SHP77 treated with DMSO at 0.1 percent for 48 hours (cell line): ENCODE results near the gene NLGN2.

Experiments
- DNase-seq: peaks from one replicate; lab custom pipeline; 2025; lab: John Stamatoyannopoulos, UW

The NLGN2 gene

DNA sequence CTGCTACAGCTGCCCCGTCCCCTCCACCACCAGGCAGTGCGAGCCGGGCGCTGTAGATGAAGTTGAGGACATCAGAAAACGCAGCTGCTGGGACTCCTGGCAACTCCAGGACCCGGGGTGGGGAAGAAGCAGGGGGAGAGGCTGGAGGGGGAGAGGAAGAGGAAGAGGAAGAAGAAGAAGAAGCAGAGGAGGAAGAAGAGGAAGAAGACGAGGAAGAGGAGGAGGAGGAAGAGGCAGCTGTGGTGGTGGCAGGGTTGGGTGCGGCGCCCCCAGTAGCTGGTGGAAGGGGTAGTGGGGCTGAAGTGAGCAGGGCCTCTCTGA lies 58.6 kb downstream of the NLGN2 start:
- DNase-seq, result no peak

GRCh38 chr17:7466639-7467341 lies 59.1 kb downstream of the NLGN2 start:
- no peak for DNase-seq

DNA sequence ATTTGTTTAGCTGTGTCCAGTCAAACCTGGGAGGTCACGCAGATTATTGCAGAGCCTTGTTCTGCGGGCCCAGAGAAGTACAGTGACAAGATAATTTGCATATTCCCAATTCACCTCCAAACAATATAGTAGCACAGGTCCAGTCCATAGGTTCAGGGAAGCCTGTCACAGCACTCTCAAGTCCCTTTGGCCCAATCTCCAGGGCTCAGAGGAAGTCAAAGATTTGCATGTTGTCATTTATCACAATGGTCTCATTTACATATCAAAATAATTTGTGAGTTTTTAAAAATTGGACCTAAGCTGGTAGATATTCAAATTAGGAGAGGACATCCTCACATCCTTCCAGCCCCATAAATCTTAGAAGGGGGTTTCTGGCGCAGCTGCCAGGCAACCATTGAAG lies 59.9 kb downstream of the NLGN2 start:
- DNase-seq, result no peak

DNA sequence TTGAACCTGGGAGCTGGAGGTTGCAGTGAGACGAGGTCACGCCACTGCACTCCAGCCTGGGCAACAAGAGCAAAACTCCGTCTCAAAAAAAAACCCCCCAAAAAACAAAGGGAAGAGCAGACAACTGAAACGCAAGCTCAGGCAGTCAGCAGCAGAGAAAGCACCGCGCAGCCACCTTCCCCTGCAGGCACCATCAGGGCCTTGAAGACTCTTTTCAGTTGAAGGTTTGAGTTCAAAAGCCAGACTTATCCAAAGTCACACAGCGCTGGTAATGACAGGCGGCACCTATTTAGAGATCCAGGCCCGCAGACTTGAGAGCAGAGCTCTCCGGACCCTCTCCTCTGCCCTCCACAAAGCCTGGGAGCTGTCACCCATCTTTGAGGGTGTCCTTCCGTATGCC lies 60.6 kb downstream of the NLGN2 start:
- no peak for DNase-seq

GRCh38 chr17:7468804-7469389 lies 61.3 kb downstream of the NLGN2 start:
- no peak for DNase-seq
